CD4-positive, alpha-beta T cell (primary cell): ENCODE results near the gene OXCT1. TPM values are rescaled to one million over a fixed set of nuclear protein-coding genes. Genes with fewer than 3 reads are reported as not detected.

Experiments used
- ATAC-seq: fragments of 200-7000 bp; cut with Tn5 transposase; one replicate; pipeline ENCODE4 v1.10.0; 2022; ENCODE audit warnings: mild to moderate bottlenecking; ENCODE audit not compliant: poor library complexity
- CTCF ChIA-PET: fragments of 350-600 bp; sonication (Branson Sonifier 250); formaldehyde crosslinking; loops from one replicate; lab custom pipeline; 2021; ENCODE audit warnings: antibody characterized with exemption, inconsistent platforms; lab: Charles Lee
- POLR2A ChIA-PET: fragments of 350-600 bp; sonication (Branson Sonifier 250); formaldehyde crosslinking; loops from one replicate; lab custom pipeline; 2021; ENCODE audit warnings: antibody characterized with exemption, inconsistent platforms; lab: Charles Lee
- DNase-seq, 14 experiments: peaks; one replicate each; pipeline ENCODE4 v3.0.0-alpha.2; 2013 to 2020; ENCODE audit warnings: mixed read lengths in 2 of 14
- H3K27ac ChIP-seq, 2 donors: one replicate each; pipeline versions ENCODE4 v1.5.1 to v1.7.0; 2013; ENCODE audit warnings: low read length in 2 of 2, low read depth in 1 of 2, mild to moderate bottlenecking in 1 of 2
- H3K27me3 ChIP-seq, 2 experiments: 1 replicate in 1 of 2; 2 replicates in 1 of 2; pipeline versions ENCODE4 v1.6.1 to v1.7.0; 2013; ENCODE audit warnings: low read length in 2 of 2, control low read depth in 1 of 2, mild to moderate bottlenecking in 1 of 2, moderate library complexity in 1 of 2; ENCODE audit not compliant: insufficient read depth in 2 of 2, control insufficient read depth in 1 of 2
- H3K36me3 ChIP-seq: one replicate; pipeline ENCODE4 v1.6.1; 2013; ENCODE audit warnings: low read length, control low read depth; ENCODE audit not compliant: insufficient read depth
- H3K4me1 ChIP-seq: one replicate; pipeline ENCODE4 v1.6.1; 2013; ENCODE audit warnings: low read length, control low read depth; ENCODE audit not compliant: insufficient read depth
- H3K4me3 ChIP-seq: one replicate; pipeline ENCODE4 v1.5.1; 2013; ENCODE audit warnings: mild to moderate bottlenecking, low read length, moderate library complexity
- H3K9me3 ChIP-seq, 2 experiments: 1 replicate in 1 of 2; 2 replicates in 1 of 2; pipeline versions ENCODE4 v1.6.1 to v1.7.0; 2013; ENCODE audit warnings: low read length in 2 of 2, mild to moderate bottlenecking in 2 of 2, control low read depth in 1 of 2, moderate library complexity in 1 of 2; ENCODE audit not compliant: control insufficient read depth in 1 of 2, insufficient read depth in 1 of 2
- H3K27ac Mint-ChIP-seq: one replicate; pipeline ENCODE4 v1.8.0; 2020; ENCODE audit warnings: mixed read lengths
- H3K27me3 Mint-ChIP-seq: one replicate; pipeline ENCODE4 v1.8.0; 2021; ENCODE audit warnings: mixed read lengths
- H3K36me3 Mint-ChIP-seq: one replicate; pipeline ENCODE4 v1.8.0; 2021; ENCODE audit warnings: low read depth, mixed read lengths
- H3K4me1 Mint-ChIP-seq: one replicate; pipeline ENCODE4 v1.8.0; 2021; ENCODE audit warnings: low read depth, mixed read lengths
- H3K4me3 Mint-ChIP-seq: one replicate; pipeline ENCODE4 v1.8.0; 2020; ENCODE audit warnings: mild to moderate bottlenecking, mixed read lengths
- H3K9me3 Mint-ChIP-seq: one replicate; pipeline ENCODE4 v1.8.0; 2020; ENCODE audit warnings: mixed read lengths
- CTCF ChIP-seq: fragments of 200-600 bp; IDR thresholded peaks from one replicate; pipeline ENCODE4 v1.8.0; 2022; ENCODE audit warnings: antibody characterized with exemption, mild to moderate bottlenecking
- intact Hi-C, 2 experiments: fragments of 100-400 bp; cut with DNase I in 1 of 2; cut with micrococcal nuclease in 1 of 2; formaldehyde crosslinking; loops; one replicate each; pipeline versions ENCODE4 v1.15.1 to v1.9.0; 2023 to 2025; cut with DNase I, micrococcal nuclease
- total RNA-seq, 174 experiments: library from RNA in 2 of 174; stranded (reverse) in 2 of 174; gene quantifications; one replicate each; pipeline ENCODE4 v1.2.3 and lab custom pipeline; 2021 to 2026

The OXCT1 gene
- total RNA-seq, 2 experiments from 2014 or later = 14.7 to 15.3 TPM

DNA sequence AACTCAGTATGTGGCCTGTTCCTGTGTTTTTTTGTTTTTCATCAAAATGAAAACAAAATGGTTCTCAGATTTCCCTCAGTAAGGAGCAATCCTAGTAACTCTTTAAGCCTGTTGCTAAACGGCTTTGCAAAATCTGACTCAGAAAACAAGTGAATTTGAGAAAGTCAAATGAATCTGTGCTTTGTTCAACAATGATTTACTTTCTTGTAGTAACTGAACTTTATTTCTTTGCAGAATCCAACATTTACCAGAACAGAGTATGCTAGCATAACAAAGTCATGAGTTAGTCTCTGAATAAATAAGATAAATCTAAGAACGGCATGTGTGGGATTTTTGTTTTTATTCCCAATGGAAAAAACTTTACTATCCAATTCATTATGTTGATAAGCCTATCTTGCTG lies 93.8 kb downstream of the OXCT1 start:
- Histone ChIP-seq H3K4me3 (no peak overlapping the region), H3K36me3 (peaks cover 7% of the 10 kb centered on the region), H3K9me3 (no peaks in the 10 kb centered on the region), H3K27ac (no peak overlapping the region), H3K27me3 (no peaks in the 10 kb centered on the region), H3K4me1 (no peaks in the 10 kb centered on the region)
- no peak for TF ChIP-seq CTCF
- H3K9me3 Mint-ChIP-seq = no peaks in the 10 kb centered on the region
- H3K4me1 Mint-ChIP-seq = no peaks in the 10 kb centered on the region
- no peak overlapping the region for H3K4me3 Mint-ChIP-seq
- intact Hi-C loops = no loop called here
- ATAC-seq (no peak), DNase-seq (no peak)
- CTCF ChIA-PET = no interaction called here
- POLR2A ChIA-PET = no interaction called here
- H3K36me3 Mint-ChIP-seq = peaks cover 79% of the 10 kb centered on the region
- no peaks in the 10 kb centered on the region for H3K27me3 Mint-ChIP-seq
- no peak overlapping the region for H3K27ac Mint-ChIP-seq

DNA sequence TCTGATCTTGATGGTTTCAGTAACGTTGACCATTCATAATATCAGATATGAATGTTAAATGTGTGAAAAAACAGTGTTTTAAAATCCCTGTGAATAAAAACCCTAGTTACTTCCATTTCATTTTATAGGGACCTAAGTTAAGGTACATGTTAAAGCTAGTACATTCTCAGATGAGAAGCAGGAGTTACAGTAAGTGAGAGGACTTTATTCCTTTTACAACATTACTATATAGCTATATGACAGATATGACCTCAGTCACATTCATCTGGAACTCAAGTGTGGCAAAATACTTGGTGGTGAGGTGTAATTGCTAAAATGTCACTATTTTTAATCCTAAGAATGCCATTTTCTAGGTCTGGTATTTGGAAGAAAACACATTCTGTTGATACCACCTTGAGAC lies 96.4 kb downstream of the OXCT1 start:
- H3K36me3 Mint-ChIP-seq = peaks cover 71% of the 10 kb centered on the region
- Histone ChIP-seq H3K4me3 (no peak overlapping the region), H3K4me1 (no peaks in the 10 kb centered on the region), H3K36me3 (peaks cover 7% of the 10 kb centered on the region), H3K9me3 (no peaks in the 10 kb centered on the region), H3K27me3 (no peaks in the 10 kb centered on the region), H3K27ac (no peak overlapping the region)
- DNase-seq (no peak), ATAC-seq (no peak)
- CTCF ChIA-PET = interaction anchor here (0.6 kb wide), 1 partner anchor 890 kb away, joined by 3 read pairs; no protein-coding TSS in a partner anchor
- H3K4me3 Mint-ChIP-seq = no peak overlapping the region
- intact Hi-C loops = no loop called here
- POLR2A ChIA-PET = interaction anchor here (1.2 kb wide), 1 partner anchor 17 kb away, joined by 6 read pairs; no protein-coding TSS in a partner anchor
- no peaks in the 10 kb centered on the region for H3K4me1 Mint-ChIP-seq
- no peak overlapping the region for H3K27ac Mint-ChIP-seq
- no peaks in the 10 kb centered on the region for H3K27me3 Mint-ChIP-seq
- H3K9me3 Mint-ChIP-seq = no peaks in the 10 kb centered on the region
- no peak for TF ChIP-seq CTCF

DNA sequence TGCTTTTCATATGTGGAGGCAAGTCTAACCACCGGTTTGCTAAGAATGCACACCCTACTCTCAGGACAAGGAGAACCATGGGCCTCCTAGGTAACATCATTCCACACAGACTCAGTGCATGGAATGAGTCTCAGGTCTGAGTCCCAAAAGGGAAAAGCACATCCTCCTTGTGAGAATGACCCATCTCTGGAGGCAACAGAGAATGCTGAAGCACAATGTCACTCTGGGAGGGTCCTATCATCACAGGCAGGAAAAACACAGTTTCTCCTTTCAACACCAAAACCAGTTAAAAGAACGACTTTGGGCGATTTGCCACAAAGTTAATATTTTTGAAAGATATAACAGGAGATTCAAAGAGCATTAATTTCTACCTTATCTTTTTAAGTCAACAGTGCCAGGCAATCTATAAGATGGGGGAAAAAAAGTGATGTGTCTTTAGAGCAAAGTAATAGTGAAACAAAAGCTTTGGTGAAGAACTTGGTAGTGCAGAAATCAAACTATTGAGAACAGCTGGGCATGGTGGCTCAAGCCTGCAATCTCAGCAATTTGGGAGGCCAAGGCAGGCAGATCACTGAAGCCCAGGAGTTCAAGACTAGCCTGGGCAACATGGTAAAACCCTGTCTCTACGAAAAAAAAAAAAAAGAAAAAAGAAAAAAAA lies 97.3 kb downstream of the OXCT1 start:
- H3K4me3 Mint-ChIP-seq = no peak overlapping the region
- no peaks in the 10 kb centered on the region for H3K27me3 Mint-ChIP-seq
- DNase-seq = no peak
- H3K36me3 Mint-ChIP-seq = peaks cover 70% of the 10 kb centered on the region
- POLR2A ChIA-PET = interaction anchor here (1.2 kb wide), 1 partner anchor 18 kb away, joined by 6 read pairs; no protein-coding TSS in a partner anchor
- TF ChIP-seq CTCF = no peak
- Histone ChIP-seq H3K4me3 (no peak overlapping the region), H3K9me3 (no peaks in the 10 kb centered on the region), H3K27ac (no peak overlapping the region), H3K4me1 (no peaks in the 10 kb centered on the region), H3K36me3 (peaks cover 9% of the 10 kb centered on the region), H3K27me3 (no peaks in the 10 kb centered on the region)
- no peak overlapping the region for H3K27ac Mint-ChIP-seq
- CTCF ChIA-PET = interaction anchor here (0.6 to 1.3 kb wide), 2 partner anchors 12 to 889 kb away, joined by 3 to 4 read pairs; no protein-coding TSS in a partner anchor
- intact Hi-C loops = no loop called here
- no peak for ATAC-seq
- no peaks in the 10 kb centered on the region for H3K9me3 Mint-ChIP-seq
- no peaks in the 10 kb centered on the region for H3K4me1 Mint-ChIP-seq
